ENCODE data around the gene PHAF1. TPM values are rescaled to one million over a fixed set of nuclear protein-coding genes. Genes with fewer than 3 reads are reported as not detected.

The PHAF1 gene
- total RNA-seq, 2 experiments from 2014 or later, result 11.3 to 14.0 TPM

DNA sequence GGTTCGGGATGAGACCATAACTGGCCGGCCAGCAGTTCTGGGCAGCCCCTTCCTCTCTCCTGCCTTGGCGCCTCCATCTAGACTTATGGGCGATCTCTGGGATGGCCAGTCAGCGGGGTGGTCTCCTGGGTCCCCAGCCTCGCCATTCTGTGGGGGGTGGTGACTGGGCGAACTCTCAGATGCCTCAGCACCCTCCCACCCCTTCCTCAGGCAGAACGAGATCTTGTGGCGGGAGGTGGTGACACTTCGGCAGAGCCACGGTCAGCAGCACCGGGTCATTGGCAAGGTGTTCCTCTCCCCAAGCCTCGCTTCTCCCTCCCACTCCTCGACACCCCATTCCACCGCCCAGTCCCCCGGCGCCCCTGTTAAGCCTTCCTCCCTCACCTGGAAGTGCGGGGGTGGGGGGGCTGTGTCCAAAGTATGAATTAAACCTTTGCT, 56.4 kb downstream of the PHAF1 start:
- H3K4me3 Mint-ChIP-seq, result peak overlapping the region; percentile 46
- H3K9me3 Mint-ChIP-seq, result no peaks in the 10 kb centered on the region
- H3K27ac Mint-ChIP-seq, result no peak overlapping the region
- CTCF ChIA-PET, result interaction anchor here (0.9 to 16.0 kb wide), 3 partner anchors 8 to 19 kb away, joined by 3 to 209 read pairs (median 4); partner anchors contain the start of genes B3GNT9, FBXL8, HSF4 and TRADD
- peaks cover 17% of the 10 kb centered on the region for H3K36me3 Mint-ChIP-seq (ENCODE audit: low read depth)
- no peak for ATAC-seq
- peak; percentile 35 for DNase-seq
- TF ChIP-seq, protein P1, sequence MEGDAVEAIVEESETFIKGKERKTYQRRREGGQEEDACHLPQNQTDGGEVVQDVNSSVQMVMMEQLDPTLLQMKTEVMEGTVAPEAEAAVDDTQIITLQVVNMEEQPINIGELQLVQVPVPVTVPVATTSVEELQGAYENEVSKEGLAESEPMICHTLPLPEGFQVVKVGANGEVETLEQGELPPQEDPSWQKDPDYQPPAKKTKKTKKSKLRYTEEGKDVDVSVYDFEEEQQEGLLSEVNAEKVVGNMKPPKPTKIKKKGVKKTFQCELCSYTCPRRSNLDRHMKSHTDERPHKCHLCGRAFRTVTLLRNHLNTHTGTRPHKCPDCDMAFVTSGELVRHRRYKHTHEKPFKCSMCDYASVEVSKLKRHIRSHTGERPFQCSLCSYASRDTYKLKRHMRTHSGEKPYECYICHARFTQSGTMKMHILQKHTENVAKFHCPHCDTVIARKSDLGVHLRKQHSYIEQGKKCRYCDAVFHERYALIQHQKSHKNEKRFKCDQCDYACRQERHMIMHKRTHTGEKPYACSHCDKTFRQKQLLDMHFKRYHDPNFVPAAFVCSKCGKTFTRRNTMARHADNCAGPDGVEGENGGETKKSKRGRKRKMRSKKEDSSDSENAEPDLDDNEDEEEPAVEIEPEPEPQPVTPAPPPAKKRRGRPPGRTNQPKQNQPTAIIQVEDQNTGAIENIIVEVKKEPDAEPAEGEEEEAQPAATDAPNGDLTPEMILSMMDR (IDR thresholded peaks at IDR 0.05), result no peak
- intact Hi-C loops (cut with micrococcal nuclease), result no loop called here
- POLR2A ChIA-PET, result interaction anchor here (1.4 to 3.7 kb wide), 3 partner anchors 8 to 14 kb away, joined by 4 to 23 read pairs (median 5); no protein-coding TSS in a partner anchor
- peaks cover 53% of the 10 kb centered on the region for H3K4me1 Mint-ChIP-seq (ENCODE audit: low read depth)
- peaks cover 72% of the 10 kb centered on the region for H3K27me3 Mint-ChIP-seq

DNA sequence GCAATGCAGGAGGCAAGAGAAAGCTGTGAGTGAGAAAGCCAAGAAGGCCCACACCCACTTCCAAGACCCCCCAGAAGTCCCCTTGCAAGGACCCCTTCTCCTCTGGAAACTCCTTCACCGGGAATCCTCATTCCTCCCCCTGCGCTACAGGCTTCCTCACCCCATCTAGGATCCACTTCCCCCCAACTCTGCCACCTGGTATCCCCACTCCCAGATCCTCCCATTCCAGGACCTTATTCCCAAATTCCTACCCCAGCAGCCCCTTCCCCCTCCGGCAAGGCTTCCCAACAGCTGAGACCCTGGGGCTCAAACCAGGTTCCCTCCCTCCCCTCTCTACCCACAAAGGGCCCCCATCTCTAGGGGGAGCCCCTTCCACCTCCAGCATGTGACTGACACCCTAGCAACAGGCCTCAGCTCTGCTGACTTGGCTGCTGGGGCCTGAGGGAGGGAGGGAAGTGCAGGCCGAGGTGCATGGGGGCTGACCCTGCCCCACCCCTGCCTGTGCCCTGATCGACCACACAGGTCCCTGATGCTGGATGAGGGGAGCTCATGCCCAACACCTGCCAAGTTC, 56.9 kb downstream of the PHAF1 start:
- H3K9me3 Mint-ChIP-seq, result no peaks in the 10 kb centered on the region
- H3K4me1 Mint-ChIP-seq (ENCODE audit: low read depth), result peaks cover 55% of the 10 kb centered on the region
- DNase-seq (peak; percentile 55), ATAC-seq (no peak)
- CTCF ChIA-PET, result interaction anchor here (0.9 to 16.0 kb wide), 3 partner anchors 9 to 18 kb away, joined by 3 to 209 read pairs (median 4); partner anchors contain the start of genes B3GNT9, FBXL8, HSF4 and TRADD
- peaks cover 75% of the 10 kb centered on the region for H3K27me3 Mint-ChIP-seq
- no peak overlapping the region for H3K27ac Mint-ChIP-seq
- peaks cover 16% of the 10 kb centered on the region for H3K36me3 Mint-ChIP-seq (ENCODE audit: low read depth)
- intact Hi-C loops (cut with micrococcal nuclease), result no loop called here
- POLR2A ChIA-PET, result interaction anchor here (1.1 to 3.7 kb wide), 4 partner anchors 8 to 137 kb away, joined by 3 to 23 read pairs (median 4); no protein-coding TSS in a partner anchor
- TF ChIP-seq, protein P1 (IDR thresholded peaks at IDR 0.05), result no peak
- peak overlapping the region; percentile 46 for H3K4me3 Mint-ChIP-seq

GRCh38 chr16:67167588-67167987, 57.8 kb downstream of the PHAF1 start:
- ChIA-PET POLR2A (interaction anchor here (1.1 to 3.7 kb wide), 4 partner anchors 9 to 138 kb away, joined by 3 to 23 read pairs (median 4); no protein-coding TSS in a partner anchor), CTCF (interaction anchor here (1.3 to 16.0 kb wide), 4 partner anchors 9 to 16 kb away, joined by 3 to 209 read pairs (median 20); partner anchors contain the start of genes B3GNT9, FBXL8, HSF4 and MATCAP1)
- no peak for ATAC-seq
- Mint-ChIP-seq H3K4me3 (no peak overlapping the region), H3K4me1 (ENCODE audit: low read depth) (peaks cover 51% of the 10 kb centered on the region), H3K36me3 (ENCODE audit: low read depth) (peaks cover 7% of the 10 kb centered on the region), H3K27ac (no peak overlapping the region), H3K9me3 (no peaks in the 10 kb centered on the region), H3K27me3 (peaks cover 73% of the 10 kb centered on the region)
- TF ChIP-seq, protein P1 (IDR thresholded peaks at IDR 0.05), result no peak
- DNase-seq, result no peak
- intact Hi-C loops (cut with micrococcal nuclease), result no loop called here

- ATAC-seq, result no peak
- peaks cover 78% of the 10 kb centered on the region for H3K27me3 Mint-ChIP-seq
- no peak for DNase-seq
- H3K4me3 Mint-ChIP-seq, result no peak overlapping the region
- no peak overlapping the region for H3K27ac Mint-ChIP-seq
- H3K9me3 Mint-ChIP-seq, result no peaks in the 10 kb centered on the region
- TF ChIP-seq, protein P1 (IDR thresholded peaks at IDR 0.05), result no peak
- ChIA-PET POLR2A (no interaction called here), CTCF (interaction anchor here (0.8 to 16.0 kb wide), 7 partner anchors 7 to 215 kb away, joined by 3 to 209 read pairs (median 7); partner anchors contain the start of genes B3GNT9, CES3, FBXL8 and HSF4)
- H3K36me3 Mint-ChIP-seq (ENCODE audit: low read depth), result peaks cover 10% of the 10 kb centered on the region
- H3K4me1 Mint-ChIP-seq (ENCODE audit: low read depth), result peaks cover 57% of the 10 kb centered on the region
- intact Hi-C loops (cut with micrococcal nuclease), result no loop called here
Measured at GRCh38 chr16:67169011-67169451, 59.3 kb downstream of the PHAF1 start.
